ENCODE data around the gene JPT2.
"Not testable (repeated sequence)": the region's sequence is repeated elsewhere in the genome, so short reads cannot be mapped to it uniquely, and the experiment has no call there.

The JPT2 gene

DNA sequence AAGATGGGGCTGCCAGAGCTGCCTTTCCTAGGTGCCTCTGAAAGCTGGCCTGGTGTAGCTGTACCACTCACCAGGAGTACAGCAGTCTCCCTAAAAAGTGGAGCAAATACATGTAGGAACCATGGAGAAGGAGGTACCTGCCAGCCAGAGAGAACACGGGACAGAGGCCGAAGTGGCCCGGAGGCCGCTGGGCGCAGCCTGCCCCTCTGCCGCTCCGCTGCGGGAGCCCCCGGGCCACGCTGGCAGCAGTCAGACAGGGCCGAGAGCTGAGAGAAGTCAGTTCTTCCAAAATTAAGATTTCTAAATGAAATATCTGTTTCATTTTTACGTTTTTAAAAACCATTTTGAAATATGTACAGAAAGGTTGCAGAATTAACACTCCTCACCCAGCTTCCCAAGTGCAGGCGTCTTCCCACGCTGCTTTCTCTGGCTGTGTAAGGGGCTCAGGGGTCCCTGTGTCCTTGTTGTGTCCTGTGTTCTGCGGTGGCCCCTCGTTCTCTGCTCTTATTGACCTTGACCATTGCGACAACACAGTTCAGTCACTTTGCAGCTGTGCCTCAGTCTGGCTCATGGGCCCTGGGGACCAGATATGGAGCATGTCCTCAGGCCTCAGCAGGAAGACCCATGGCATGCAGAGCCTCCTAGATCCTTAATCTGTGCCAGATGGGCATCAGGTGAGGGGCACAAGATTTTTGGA is 32.9 kb downstream of the JPT2 start:
- no peak for DNase-seq

GRCh38 chr16:1712791-1713261 is 34.7 kb downstream of the JPT2 start:
- DNase-seq = no peak

DNA sequence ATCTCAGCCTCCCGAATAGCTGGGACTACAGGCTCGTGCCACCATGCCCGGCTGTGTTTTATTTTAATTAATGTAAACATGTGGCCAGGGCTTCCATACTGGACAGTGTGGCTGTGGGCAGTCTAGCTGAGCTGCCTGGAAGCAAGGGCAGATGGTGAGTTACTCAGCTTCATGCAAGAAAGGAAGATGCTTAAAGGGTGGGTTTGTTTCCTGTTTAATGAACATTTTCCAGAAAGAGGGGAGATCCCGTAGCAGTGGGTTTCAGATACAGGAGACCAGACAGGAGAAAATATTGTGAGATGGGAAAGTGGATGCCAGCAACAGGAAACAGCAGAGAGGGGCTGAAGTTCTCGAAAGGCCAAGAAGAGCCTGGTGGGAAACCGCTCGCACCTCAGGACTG is 35.3 kb downstream of the JPT2 start:
- no peak for DNase-seq

DNA sequence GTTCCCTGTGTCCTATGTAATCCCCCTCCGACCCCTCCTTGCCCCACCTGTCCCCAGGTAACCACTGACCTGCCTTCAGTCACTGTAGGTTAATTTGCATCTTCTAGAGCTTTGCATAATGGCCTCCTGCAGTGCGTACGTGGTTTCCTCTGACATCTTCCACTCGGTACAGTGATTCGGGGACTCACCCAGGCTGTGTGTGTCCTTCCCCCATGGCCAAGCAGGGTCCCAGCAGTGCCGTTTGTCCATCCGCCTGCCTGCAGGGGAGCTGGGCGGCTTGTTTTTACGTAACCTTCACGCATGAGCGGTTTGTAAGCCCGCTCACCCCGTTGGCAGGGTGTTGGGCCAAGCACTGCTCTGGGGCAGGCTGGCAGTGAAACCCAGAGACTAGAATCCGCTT is 35.9 kb downstream of the JPT2 start:
- no peak for DNase-seq

- DNase-seq = no peak
Observed at GRCh38 chr16:1715220-1715619, 37.1 kb downstream of the JPT2 start.

- not testable (repeated sequence) for DNase-seq
Observed at GRCh38 chr16:1718236-1718635, 40.2 kb downstream of the JPT2 start.

DNA sequence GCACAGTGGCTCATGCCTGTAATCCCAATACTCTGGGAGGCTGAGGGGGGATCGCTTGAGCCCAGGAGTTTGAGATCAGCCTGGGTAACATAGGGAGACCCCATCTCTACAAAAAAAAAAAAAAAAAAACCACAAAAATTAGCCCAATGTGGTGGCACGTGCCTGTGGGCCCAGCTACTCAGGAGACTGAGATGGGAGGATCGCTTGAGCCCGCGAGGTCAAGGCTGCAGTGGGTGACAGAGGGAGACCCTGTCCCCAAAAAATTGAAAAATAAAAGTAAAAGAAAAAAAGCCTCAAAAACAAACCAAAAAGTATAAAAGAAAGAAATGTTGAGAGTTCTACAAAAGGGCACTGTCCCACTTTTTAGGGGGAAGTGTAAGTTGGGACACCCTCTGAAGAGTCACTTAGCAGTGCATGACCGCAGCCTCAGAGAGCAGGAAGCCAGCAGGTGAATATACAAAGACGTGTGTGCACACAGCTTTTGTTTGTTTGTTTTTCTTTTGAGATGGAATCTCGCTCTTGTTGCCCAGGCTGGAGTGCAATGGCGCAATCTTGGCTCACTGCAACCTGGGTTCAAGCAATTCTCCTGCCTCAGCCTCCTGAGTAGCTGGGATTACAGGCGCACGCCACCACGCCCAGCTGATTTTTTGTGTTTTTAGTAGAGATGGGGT is 41.6 kb downstream of the JPT2 start:
- DNase-seq = not testable (repeated sequence)

GRCh38 chr16:1721372-1721771 is 43.3 kb downstream of the JPT2 start:
- no peak for DNase-seq

DNA sequence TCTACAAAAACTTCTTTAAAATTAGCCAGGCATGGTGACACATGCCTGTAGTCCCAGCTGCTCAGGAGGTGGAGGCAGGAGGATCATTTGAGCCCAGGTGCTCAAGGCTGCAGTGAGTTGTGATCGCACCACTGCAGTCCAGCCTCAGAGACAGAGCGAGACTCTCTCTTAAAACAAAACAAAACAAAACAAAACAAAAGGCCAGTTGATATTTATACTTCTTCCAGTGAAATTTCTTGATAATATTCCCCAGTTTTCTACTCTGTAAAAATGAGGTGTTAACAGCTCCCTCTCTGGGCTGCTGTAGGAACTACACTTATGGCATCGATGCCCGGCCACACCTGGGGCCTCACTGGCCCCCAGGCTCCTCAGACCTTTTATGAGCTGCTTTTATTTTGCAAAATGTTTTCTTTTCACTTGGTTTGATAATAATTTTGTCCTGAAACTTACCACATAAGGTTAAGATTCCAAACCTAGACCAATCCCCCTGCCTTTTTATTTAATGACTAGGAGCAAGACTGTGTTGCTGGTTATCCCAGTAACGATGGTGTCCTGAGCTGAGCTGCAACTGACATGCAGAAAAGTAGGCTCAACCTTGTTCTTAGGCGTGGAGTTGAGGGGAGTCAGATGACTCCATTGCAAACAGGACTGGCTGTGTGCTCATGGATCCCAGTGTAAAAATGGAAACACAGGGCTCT is 45.5 kb downstream of the JPT2 start:
- peak; percentile 8 for DNase-seq

DNA sequence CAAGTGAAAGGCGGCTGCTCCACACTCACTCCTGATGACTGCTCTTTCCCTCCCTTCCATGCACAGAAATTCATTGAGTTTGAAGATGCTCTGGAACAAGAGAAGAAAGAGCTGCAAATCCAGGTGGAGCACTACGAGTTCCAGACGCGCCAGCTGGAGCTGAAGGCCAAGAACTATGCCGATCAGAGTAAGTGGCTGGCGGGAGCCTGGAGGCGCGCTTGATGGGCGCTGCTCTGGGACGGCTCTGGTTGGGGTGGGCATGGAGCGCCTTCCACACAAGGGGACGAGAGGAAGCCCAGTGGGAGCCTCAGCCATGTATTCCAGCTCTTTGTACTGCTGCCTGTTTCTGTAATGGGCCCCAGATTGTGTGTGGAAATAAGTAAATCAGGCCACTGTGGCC is 46.4 kb downstream of the JPT2 start:
- no peak for DNase-seq

DNA sequence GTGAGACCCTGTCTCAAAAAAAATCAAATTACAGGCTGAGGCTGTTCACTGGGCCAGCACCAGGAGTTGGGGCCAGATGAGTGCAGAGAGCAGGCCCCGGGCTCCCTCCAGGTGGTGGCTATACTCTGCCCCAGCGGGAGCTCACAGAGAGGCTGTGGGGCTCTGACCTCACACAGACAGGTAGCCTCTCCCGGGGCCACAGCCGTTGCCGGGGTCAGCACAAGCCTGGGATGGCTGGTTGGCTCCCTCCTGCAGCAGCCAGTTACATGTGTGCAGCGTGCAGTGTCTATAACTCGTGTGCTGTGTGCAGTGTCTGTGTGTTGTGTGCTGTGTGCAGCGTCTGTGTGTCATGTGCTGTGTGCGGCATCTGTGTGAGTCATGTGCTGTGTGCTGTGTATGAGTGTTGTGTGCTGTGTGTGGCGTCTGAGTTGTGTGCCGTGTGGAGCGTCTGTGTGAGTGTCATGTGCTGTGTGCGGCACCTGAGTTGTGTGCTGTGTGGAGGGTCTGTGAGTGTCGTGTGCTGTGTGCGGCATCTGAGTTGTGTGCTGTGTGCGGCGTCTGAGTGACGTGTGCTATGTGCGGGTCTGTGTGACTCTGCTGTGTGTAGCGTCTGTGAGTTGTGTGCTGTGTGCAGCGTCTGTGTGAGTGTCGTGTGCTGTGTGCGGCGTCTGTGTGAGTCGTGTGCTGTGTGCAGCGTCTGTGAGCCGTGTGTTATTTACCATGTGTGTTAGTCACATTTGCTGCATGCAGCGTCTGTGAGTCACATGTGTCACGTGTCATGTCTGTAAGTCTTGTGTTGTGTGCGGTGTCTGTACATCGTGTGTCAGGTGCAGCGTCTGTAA is 48.8 kb downstream of the JPT2 start:
- DNase-seq = no peak

DNA sequence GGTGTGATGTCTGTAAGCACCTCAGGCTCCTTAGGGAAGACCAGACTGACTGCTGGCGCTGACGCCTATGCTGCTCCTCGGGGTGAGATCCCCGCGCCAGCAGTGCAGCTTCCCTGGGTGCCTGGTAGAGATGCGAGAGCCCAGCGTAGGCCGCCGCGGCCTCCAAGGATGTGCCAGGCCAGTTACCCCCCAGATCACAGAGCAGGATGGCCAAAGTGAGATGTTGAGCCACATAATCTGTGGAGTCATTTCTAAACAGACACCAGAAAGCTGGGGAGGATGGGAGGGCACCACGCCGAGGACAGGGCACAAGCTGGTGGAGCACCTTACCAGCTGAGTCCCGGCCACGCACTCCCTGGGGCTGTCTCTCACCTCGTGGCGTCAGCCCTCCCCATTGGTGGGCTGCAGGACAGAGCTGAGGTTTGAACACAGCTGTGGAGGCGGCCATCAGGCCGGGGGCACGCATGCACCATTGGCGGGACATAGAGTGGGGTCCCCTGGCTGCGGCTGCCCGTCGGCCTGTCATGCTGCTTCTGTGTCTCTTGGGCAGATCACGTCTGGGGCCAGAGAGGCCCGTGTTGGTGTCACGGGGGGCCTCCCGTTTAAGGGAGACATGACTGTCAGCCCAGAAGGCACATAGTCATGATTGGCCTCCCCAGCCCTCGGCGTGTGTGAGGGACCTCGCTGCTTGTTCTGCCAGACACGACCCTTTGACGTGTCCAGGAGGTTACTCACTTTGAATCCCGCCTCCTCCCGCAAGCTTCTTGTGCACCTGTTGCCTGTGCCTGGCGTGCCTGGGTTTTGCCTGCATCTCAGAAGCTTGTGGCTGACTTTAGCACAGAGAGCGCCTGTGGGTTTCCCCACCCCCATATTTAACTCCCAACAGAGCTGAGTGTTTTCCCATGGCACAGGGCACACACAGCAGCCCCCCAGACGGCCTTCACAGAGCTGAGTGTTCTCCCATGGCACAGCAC is 49.9 kb downstream of the JPT2 start:
- DNase-seq = no peak

- no peak for DNase-seq
Observed at GRCh38 chr16:1729026-1729425, 50.9 kb downstream of the JPT2 start.

DNA sequence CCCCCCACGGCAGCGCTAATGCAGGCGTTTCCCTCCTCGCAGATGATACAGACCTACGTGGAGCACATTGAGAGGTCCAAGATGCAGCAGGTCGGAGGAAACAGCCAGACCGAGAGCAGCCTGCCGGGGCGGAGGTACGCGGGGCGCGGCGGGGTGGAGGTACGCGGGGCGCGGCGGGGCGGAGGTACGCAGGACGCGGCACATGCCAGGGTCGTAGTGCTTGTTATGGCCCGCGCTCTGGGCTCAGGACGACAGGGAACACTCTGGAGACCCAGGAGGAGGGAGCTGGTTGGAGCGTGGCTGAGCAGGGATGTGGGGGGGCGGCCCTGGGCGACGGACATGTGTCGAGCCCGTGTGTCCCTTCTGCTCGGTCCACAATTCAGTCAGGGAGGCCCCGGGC is 51.4 kb downstream of the JPT2 start:
- no peak for DNase-seq

- DNase-seq = no peak
Observed at GRCh38 chr16:1731073-1731472, 53.0 kb downstream of the JPT2 start.

DNA sequence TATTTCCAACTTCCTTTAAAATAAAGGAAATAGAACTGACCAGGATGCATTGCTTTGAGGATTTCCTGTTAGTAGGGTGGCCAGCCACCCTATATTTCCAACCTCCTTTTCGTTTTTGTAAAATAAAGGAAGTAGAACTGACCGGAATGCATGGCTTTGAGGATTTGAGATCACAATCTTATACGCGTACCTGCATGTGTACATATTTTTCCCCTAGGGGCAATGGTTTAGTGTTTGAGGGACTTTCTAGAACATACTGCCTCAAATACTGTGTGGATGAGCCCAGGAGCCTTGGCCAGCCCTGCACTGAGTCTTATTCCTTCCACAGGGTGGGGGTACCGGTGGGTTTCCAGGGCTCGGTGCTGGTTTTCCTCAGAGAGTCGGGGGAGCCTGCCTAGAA is 53.5 kb downstream of the JPT2 start:
- no peak for DNase-seq

GRCh38 chr16:1732071-1732470 is 54.0 kb downstream of the JPT2 start:
- DNase-seq = no peak

DNA sequence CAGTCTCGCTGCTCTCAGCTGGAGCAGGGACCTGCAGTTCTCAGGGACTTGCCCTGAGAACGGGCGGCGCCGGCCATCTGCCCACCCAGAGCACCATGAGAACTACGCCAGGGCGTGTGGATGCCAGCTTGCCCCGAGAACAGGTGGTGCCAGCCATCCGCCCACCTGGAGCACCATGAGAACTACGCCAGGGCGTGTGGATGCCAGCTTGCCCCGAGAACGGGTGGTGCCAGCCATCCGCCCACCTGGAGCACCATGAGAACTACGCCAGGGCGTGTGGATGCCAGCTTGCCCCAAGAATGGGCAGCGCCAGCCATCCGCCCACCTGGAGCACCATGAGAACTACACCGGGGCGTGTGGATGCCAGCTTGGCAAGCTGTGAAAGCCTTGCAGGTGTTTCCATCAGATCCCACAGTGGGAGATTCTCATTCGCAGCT is 54.5 kb downstream of the JPT2 start:
- not testable (repeated sequence) for DNase-seq

DNA sequence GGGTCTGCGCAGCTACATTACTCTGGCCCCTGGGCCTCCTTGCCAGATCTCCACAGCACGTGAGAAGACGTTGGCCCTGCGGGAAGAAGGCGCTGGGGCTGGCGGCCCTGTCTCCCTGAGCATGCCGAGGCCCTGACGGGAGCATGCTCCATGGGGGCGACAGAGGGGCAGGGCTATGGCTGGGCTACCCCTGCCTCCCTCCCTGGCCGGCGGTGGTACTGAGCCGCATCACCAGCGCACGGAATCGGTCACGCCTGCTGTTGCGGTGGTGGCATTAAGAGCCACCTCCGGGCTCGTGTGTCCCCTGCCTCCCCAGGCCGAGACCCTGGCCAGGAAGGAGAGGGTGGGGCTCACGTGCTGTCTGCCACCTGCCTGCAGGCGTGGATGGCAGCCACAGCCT is 56.0 kb downstream of the JPT2 start:
- DNase-seq = no peak

- DNase-seq = no peak
Observed at GRCh38 chr16:1734816-1735215, 56.7 kb downstream of the JPT2 start.

GRCh38 chr16:1740234-1740633 is 62.2 kb downstream of the JPT2 start:
- DNase-seq = no peak

Measured in NCI-H226 (cell line).